Activated gamma-delta T cell treated with Interleukin-2 at 50 U/mL for 16 hours (primary cell): ENCODE data around the gene NGEF.
"Not testable (repeated sequence)": the region's sequence is repeated elsewhere in the genome, so short reads cannot be mapped to it uniquely, and the experiment has no call there.

Source experiments
- DNase-seq: peaks from one replicate; pipeline ENCODE4 v3.0.0-alpha.2; 2020

Gene NGEF

DNA sequence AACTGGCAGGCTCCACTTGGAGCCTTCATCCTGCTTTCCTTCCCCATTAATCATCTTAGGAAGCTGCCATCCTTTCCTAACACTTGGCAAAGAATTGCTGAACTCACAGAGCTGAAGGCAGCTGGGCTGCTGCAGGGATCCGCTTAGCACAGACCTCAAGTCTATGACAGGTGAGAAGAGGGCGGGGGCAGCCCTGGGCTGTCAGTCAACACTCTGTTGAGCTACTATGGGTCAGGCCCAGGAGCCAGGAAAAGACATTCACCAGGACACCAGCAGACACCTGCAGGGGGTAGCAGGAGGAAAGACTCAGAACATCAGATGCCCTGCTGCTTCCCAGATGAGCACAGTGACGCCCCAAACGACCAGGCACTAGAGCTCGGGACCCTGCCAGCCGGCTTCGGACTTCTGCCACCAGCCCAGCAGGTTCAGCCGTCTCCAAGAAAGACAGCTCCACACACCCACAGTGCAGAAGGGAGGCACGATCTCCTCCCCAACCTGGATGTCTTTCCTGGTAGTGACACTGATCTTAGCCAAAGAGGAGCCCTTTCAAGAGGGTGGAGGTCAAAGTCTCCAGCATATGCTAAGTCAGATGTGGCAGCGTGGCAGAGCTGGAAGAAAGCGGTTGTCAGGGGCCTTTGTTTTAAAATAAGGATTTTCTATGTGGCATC lies 87.8 kb downstream of the NGEF start:
- DNase-seq: no peak

DNA sequence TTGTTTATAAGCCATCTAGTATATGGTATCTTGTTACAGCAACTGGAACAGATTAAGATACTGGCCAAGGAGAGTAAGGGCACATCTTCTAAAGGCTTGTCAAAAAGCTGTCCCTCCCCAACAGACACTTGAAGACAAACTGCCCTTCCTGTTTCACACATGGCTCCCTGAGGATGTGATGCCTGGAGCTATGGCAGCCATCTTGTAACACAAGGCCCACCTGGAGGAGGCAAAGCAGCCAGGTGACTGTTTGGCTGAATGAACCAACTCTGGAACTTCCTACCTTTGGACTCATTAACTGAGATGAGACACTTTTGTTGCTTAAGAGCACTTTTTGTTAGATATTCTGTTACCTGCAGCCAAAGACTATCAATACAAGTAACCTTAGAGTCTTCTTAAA lies 88.6 kb downstream of the NGEF start:
- DNase-seq: no peak

DNA sequence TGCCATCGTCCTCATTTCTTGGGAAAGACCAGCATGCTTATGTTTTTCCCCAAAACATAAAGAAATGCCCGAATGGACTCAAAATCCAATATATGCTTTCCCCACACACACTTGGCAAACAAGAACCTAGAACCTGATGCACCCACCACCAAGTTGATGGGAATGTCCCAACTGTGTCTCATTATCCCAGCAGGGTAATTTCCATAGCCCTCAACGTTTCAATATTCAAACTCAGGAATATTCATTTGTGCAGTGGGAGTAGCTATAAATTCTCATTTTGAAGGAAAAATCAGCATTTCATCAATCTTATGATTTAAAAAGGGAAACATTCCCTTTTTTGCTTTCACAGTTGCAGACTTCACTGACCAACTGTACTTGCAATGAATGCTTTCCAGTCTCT lies 92.3 kb downstream of the NGEF start:
- DNase-seq: no peak

DNA sequence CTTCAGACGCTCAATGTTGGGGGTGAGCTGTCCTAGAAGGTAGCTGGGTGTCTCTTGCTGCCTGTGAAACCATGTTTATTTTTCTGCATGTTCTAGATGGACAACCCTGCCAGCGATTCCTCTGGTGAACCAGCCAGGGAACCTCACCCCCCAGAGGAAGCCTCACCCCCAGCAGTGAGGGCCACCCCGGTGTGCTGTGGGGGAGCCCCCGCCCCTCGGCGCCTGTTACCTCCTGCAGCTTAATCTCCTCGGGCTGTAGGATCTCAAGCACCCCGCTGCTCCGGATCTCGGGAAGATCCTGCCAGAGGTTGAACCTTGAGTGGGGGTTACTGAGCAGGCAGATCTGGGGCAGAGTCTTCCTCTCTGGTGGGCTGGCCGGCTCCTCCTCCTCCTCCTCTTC lies 93.0 kb downstream of the NGEF start:
- no peak for DNase-seq

DNA sequence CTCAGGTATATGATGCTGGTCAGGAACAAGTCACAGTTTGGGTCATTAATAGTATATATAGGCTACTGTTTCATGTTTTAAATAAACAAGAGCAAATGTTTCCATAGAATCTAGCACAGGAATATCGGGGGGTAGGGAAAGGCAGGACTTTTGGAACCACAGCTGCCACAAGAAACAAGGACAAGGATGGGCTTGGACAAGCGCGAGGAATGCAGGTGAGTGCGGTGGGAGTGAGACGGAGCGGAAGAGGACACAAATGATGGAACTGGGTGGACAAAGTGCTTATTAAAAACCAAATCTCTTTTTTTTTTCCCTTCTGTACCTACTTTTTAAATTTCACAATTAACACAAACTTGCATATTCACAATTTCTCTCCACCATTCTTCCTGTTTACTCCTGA lies 93.9 kb downstream of the NGEF start:
- DNase-seq: no peak

DNA sequence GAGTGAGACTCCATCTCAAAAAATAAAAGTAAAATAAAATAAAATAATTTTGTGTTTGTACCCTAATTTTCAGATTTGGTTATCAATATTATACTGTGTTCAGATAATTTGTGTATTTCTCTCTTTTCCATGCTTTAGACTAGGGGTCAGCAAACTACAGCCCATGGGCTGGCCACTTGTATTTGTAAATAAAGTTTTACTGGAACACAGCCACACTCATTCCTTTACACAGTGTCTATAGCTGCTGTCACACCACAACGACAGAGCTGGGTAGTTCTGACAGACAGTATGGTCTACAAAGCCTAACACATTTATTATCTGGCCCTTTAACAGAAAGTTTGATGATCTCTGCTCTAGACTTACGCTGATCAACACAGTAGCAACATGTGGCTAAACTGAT lies 99.2 kb downstream of the NGEF start:
- DNase-seq: no peak

DNA sequence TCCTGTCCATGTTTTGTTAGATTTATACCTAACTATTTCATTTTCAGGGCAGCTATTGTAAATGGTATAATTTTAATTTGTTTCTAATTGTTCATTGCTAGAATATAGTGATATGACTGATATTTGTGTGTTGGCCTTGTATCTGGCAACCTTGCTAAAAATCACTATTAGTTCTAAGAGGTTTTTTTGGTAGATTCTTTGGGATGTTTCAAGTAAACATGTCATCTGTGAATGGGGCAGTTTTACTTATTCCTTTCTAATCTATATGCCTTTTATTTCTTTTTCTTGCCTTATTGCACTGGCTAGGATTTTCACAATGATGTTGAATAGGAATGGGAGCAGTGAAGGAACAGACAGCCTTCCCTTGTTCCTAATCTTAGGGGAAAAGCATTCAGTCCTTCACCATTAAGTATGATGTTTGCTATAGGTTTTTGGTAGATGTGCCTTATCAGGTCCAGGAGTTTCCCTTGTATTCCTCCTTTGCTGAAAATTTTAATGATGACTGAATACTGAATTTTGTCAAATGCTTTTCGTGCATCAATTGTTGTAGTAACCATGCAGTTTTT lies 101.3 kb downstream of the NGEF start:
- no peak for DNase-seq

DNA sequence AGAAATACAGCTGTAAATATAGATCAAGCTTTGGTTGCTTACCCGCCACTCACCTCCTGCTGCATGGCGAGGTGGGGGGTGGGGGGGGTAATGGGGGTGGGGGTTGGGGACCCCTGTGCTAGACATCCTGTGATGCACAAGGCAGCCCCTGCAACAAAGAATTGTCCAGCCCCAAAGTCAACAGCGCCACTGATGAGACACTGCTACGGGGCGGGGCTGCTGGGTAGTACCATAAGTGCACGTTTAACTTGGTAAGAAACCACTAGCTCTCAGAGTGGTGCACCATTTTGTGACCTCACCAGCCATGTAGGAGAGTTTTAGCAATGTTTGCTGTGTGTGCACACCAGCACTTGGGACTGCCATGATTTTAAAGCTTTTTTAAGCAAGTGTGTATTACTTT lies 102.7 kb downstream of the NGEF start:
- no peak for DNase-seq

DNA sequence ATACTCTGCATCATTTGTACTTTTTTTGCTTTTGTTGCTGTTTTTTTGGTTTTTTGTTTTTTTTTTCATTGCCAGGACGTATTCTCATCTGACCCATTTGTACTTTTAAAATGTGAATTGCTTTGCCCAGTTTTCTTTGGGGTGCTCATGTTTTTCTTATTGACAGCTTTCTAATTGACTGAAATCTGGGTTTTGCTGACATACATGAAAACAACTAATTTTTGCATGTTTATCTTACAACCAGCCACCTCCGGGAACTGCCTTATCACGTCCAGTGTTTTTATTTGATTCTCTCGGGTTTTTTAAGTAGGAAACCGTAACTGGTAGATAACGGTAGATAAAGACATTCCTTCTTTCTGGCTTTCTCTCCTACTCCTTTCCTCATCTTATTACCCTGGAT lies 104.4 kb downstream of the NGEF start:
- no peak for DNase-seq

DNA sequence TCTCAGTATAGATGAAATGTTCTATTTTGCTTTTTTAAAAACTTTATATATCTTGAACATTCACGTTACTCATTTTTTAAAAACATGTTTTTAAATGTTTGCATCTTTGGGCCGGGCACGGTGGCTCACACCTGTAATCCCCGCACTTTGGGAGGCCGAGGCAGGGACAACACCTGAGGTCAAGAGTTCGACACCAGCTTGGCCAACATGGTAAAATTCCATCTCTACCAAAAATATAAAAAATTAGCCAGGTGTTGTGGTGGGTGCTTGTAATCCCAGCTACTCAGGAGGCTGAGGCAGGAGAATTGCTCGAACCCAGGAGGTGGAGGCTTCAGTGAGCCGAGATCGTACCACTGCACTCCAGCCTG lies 105.4 kb downstream of the NGEF start:
- DNase-seq: not testable (repeated sequence)

DNA sequence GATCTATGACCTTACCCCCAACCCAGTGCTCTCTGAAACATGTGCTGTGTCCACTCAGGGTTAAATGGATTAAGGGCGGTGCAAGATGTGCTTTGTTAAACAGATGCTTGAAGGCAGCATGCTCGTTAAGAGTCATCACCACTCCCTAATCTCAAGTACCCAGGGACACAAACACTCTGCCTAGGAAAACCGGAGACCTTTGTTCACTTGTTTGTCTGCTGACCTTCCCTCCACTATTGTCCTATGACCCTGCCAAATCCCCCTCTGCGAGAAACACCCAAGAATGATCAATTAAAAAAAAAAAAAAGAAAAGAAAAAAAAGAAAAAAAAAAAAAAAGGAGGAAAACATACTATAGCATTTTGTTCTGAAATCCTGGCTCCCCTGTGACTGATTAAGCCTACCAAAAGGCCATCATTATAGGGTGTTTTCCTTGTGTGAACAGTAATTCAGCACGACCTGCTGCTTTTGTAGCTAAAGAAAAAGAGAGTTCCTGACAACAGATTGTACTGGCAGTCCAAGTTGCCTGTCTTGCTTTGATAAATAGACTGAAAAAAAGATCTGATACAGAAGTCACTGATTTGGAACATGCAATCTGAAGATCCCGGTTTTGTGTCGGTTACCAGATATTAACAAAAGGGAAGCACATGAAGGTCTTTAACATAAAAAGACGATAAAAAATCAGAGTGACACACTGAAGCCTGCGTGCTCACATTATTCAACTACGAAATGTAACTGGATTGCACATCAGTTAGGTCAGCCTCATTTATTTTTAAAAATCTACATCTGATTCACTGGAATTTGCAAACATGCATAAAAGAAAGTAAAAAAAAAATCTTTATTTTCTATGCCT lies 106.0 kb downstream of the NGEF start:
- not testable (repeated sequence) for DNase-seq

DNA sequence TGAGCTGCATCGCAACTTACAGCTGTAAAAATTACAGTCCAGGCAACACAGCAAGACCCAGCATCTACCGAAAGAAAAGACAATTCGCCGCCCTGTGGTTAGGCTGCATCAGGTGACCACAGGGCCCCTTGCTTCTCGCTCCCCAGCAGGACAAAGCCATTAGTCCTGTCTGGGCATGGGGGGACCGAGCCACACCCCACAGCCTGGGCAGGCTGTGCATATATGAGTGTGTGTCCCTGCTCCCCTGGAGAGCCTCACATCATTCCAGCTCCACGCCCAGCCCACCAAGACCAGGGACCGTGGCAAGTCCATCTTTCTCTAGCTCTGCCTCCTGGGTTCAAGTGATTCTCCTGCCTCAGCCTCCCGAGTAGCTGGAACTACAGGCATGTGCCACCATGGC lies 109.1 kb downstream of the NGEF start:
- no peak for DNase-seq

DNA sequence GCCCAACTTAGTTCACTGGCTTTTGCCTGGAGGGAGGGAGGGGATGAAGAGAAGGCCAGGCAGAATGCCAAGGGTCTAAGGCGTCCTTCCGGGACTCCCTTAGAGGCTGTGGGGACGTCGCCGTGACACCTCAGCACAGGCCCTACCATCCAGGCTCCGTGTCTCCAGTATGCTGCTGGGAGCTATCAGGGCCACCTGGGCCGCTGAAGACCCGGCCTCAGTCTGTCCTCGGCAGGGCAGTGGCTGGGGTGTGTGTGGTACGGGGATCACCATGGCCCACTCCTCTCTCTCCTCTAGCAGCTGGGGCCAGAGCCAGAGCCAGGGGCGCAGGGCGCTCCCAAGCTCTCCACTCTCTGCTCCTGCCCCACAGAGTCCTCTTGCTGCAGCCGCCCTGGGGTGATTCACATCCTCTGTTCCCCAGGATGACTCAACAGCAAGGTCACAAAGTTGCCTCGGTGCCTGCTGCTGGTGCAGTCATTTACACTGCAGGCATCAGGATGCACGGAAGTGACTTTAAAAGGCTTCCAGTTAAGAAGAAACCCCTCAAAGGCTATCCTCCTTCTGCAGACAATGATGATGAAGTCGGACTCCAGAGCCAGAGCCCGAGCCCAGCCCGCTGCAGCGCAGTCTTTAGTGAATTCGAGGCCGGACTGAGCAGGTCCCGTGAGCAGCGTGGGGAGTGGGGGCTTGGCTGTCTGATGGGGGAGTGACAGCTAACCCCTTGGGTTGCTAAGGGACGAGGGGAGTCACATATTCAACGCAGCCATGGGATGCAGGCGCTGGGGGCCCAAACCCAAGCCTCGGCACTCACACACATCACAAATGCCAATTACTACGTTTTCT lies 111.1 kb downstream of the NGEF start:
- no peak for DNase-seq

DNA sequence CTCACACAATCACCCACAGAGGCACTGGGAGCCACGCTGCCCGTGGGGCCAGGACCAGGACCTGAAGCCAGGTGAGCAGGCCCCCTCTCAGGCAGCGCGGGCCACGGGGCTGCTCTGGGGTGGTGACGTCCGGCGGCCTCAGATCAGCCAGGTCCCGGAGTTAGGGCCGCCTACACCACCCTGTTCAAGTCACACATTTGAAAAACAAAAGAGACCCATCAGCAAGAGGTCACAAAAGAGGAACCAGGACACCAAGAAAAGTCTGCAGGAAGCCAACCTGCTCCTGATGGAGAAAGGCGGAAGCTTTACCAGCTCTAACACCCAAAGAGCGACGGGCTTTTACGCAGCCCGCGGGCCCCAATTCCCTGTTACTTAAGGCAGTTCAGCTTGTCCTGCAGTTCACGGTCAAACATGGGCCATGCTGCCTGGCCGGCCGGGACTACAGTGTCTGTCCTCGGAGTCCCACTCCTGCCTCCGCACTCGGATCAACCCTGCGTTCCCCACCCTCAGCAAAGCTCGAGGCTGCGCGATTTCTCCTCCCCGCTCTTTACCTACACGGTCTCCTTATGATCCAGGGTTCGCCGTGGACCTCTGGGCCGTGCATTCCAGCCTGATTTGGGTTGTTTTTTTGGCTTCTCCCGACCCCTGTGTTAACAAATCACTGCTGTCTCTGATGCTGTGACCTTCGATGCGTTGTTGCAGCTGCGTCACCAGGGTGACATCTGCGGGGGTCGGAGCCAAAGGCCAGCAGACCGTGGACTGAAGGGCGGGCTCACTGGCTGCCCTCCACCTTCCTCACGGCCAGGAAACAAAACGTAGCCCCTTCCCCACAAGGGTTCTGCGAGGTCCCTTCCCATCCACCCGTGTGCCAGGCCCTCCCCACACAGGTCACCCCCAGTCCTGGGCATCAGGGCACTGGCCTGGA lies 112.0 kb downstream of the NGEF start:
- no peak for DNase-seq

DNA sequence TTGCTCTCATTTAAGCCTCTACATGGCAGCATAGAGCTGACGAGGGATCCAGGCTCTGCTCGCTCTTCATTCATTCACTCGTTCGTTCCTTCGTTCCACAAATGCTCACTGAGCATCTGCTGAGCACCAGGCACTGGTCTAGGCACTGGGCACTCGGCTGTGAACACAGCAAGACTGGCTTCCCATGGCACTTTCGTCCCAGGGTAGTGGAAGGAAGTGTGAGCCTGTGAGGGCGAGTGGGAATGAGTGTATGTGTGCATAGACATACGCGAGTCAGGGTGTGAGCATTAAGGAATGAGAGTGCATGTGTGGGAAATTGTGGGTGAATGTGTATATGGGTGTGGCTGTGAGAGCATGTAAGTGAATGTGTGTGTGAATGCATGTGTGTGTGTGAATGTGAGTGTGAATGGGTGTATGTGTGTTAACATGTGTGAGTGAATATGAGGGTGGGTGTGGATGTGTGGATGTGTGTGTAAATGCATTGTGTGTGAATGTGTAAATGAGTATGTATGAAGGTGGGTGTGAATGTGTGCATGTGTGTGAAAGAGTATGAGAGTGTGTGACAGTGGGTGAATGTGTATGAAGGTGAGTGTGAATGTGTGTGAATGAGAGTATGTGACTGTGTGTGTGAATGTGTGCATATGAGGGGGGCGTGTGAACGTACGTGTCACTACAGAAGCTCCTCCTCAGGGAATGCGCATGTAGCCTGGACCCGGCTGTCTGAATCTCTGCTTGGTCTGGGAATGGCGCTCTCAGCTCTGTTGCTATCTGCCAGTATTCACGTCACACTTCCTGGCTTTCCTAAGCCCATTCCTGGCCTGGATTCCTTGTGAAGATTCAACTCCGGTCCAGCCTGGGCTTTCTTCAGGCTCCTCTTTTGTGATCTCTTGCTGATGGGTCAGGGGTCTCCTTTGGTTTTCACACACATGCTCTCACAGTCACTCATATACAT lies 114.2 kb downstream of the NGEF start:
- DNase-seq: no peak

DNA sequence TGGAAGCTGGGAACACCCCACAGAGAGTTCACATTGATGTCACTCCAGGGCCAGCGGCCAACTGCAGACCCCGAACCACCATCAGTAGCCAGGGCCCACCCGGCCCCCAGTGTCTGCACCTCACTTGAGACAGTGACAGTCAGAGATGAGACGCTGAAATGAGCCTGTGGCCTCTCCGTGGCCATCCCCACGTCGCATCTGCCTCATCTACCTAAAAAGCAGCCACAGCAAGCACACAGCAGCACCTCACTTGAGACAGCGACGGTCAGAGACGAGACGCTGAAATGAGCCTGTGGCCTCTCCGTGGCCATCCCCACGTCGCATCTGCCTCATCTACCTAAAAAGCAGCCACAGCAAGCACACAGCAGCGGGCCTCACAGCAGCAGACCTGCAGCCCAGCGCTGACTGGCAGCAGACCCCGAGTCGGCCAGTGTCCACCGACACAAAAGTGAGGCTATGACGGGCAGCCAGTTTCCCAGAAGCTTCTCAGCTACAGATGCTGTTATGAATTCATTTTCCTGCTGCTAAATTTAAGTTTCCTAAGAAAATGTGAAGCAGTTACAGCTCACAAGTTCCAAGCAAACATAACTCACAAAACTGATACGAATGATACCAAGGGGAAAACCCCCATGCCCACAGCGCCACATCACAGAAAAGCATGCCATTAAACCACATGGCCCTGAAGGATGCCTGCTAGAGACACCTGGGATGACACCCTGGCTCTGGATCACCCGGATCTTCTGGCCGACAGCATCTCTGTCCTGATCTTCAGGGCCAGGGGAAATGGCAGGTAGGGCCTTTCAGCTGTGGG lies 115.3 kb downstream of the NGEF start:
- no peak for DNase-seq

DNA sequence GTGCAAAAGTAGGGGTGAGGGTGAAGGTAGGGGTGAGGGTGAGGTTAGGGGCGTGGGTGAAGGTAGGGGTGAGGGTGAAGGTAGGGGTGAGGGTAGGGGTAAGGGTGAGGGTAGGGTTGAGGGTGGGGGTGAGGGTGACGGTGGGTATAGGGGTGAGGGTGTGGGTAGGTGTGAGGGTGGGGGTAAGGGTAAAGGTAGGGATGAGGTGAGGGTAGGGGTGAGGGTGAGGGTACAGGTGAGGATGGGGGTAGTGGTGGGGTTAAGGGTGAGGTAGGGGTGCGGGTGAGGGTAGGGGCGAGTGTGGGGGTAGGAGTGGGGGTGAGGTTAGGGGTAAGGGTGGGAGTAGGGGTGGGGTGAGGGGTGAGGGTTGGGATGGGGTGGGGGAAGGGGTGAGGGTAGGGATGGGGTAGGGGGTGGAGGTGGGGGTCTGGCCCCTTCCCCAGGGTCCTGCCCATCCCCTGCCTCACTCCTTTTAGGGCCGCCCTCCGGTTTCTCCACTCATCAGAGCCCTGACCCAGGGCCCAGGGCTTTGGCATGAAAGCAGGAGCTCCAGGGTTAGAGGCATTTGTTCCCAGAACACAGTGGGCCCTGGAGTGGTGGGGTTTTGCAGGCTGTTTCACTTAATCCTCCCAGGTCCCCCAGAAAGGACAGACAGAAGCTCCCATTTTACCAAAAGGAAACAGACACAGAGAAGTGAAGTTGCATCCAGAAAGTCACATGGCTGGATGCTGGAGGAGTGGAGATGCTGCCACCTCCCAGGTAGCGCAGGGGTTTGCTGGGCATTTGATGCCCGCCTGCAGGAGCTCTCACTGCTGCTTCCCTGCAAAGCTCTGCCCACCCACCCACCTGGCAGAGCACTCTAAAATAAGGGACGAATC lies 116.1 kb downstream of the NGEF start:
- DNase-seq: no peak

DNA sequence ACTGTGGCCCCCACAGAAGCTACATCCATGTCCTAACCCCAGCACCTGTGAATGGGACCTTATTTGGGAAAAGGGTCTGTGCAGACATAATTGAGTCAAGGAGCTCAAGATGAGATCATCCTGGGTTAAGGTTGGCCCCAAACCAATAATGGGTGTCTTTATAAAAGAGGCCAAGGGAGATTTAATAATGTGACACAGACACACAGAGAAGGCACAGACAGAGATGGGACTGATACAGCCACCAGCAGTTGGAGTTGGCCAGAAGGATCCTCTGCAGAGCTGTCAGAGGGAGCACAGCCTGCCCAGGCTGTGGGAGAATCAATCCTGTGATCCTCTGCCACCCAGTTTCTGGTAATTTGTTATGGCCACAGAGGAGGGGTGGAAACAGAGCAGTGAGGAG lies 116.9 kb downstream of the NGEF start:
- no peak for DNase-seq

DNA sequence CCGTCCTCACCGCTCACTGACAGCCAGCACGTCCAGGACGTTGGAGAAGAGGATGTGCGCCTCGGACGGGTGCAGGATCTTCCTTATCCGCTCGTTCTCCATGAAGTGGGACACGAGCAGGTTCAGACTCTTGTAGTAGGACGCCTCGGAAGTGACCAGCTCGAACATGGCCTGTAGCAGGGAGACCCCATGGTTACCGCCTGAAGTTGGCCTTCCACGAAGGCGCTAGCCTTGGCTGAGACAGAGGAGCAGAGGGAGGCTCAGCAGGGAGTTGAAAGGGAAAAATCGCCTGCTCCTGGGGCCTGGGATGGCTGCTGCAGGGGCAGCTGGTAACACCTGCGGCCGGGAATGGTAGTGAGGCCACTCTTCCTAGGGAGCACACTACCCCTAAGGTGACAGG lies 118.3 kb downstream of the NGEF start:
- DNase-seq: no peak
